Measurements from ENCODE around the gene GGPS1. TPM values are rescaled to one million over a fixed set of nuclear protein-coding genes. Genes with fewer than 3 reads are reported as not detected.
"Not testable (repeated sequence)": the region's sequence is repeated elsewhere in the genome, so short reads cannot be mapped to it uniquely, and the experiment has no call there.

GGPS1 gene
- total RNA-seq, 1 donor = 22.4 TPM

DNA sequence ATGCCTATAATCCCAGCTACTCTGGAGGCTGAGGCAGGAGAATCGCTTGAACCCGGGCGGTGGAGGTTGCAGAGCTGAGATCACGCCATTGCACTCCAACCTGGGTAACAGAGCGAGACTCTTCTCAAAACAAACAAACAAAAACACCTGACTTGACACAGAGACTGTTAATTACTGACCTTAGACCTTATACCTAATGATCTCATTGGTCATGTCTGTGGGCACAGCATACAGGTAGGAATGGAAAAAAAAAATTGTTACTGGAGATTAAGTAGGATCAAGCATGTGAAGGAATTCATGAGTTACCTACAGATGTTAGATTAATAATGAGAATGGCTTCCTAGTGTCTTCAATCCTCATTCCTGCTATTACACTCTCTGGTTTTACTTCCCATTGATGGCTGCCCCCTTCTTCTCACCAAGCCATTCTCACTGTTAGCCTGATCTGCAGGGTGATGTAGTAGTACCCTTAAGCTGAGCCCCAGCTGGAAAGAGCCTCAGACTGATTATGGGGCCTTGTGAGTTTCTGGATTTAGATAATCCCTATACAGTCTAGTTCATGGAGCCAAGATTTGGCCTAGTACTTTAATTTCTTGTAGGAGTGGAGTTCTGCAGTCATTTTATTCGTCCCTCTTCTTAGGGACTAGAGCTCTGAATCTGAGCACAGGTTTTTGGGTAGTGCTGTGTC is 47.7 kb downstream of the GGPS1 start:
- DNase-seq (ENCODE audit: insufficient read length, low spot score, missing footprints) = no peak
- H3K79me2 ChIP-seq (ENCODE audit: insufficient read depth, low read length) = peaks cover 86% of the 10 kb centered on the region

DNA sequence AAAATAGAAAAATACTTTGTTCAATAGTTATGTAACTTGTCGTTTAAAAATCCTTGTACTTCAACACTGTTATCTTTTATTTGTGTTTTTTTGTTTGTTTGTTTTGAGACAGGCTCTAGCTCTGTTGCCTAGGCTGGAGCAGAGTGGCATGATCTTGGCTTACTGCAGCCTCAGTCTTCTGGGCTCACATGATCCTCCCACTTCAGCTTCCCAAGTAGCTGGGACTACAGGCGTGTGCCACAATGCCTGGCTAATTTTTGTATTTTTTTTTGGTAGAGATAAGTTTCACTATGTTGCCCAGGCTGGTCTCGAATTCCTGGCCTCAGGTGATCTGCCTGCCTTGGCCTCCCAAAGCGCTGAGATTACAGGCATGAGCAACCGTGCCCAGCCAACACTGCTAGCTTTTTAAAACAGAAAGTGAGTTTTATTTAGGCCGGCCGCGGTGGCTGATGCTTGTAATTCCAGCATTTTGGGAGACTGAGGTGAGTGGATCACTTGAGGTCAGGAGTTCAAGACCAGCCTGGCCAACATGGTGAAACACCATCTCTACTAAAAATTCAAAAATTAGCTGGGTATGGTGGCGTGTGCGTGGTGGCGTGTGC is 49.9 kb downstream of the GGPS1 start:
- not testable (repeated sequence) for H2AFZ ChIP-seq (ENCODE audit: low read length); H3K4me1 ChIP-seq (ENCODE audit: insufficient read depth, low read length); H3K4me2 ChIP-seq (ENCODE audit: insufficient read depth, low read length); H3K27ac ChIP-seq (ENCODE audit: low read depth, low read length); DNase-seq (ENCODE audit: insufficient read length, low spot score, missing footprints); H3K4me3 ChIP-seq (ENCODE audit: insufficient read depth, low read length); H3K9me3 ChIP-seq (ENCODE audit: low read depth, low read length); H4K20me1 ChIP-seq (ENCODE audit: insufficient read depth, low read length); H3K27me3 ChIP-seq (ENCODE audit: insufficient read depth, low read length)
- Histone ChIP-seq H3K79me2 (ENCODE audit: insufficient read depth, low read length) (peaks cover 70% of the 10 kb centered on the region), H3K36me3 (ENCODE audit: insufficient read depth, low read length) (peaks cover 27% of the 10 kb centered on the region)

More for the DNA sequence above, 47.7 kb downstream of the GGPS1 start:
- Histone ChIP-seq H3K27ac (ENCODE audit: low read depth, low read length) (no peak overlapping the region), H3K4me1 (ENCODE audit: insufficient read depth, low read length) (no peaks in the 10 kb centered on the region), H3K27me3 (ENCODE audit: insufficient read depth, low read length) (no peaks in the 10 kb centered on the region), H2AFZ (ENCODE audit: low read length) (no peak overlapping the region), H3K9me3 (ENCODE audit: low read depth, low read length) (no peaks in the 10 kb centered on the region), H3K36me3 (ENCODE audit: insufficient read depth, low read length) (peaks cover 22% of the 10 kb centered on the region), H3K4me2 (ENCODE audit: insufficient read depth, low read length) (no peak overlapping the region), H4K20me1 (ENCODE audit: insufficient read depth, low read length) (peaks cover 8% of the 10 kb centered on the region), H3K4me3 (ENCODE audit: insufficient read depth, low read length) (no peak overlapping the region)
- TF ChIP-seq, protein P1, sequence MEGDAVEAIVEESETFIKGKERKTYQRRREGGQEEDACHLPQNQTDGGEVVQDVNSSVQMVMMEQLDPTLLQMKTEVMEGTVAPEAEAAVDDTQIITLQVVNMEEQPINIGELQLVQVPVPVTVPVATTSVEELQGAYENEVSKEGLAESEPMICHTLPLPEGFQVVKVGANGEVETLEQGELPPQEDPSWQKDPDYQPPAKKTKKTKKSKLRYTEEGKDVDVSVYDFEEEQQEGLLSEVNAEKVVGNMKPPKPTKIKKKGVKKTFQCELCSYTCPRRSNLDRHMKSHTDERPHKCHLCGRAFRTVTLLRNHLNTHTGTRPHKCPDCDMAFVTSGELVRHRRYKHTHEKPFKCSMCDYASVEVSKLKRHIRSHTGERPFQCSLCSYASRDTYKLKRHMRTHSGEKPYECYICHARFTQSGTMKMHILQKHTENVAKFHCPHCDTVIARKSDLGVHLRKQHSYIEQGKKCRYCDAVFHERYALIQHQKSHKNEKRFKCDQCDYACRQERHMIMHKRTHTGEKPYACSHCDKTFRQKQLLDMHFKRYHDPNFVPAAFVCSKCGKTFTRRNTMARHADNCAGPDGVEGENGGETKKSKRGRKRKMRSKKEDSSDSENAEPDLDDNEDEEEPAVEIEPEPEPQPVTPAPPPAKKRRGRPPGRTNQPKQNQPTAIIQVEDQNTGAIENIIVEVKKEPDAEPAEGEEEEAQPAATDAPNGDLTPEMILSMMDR (IDR thresholded peaks at IDR 0.05; ENCODE audit: extremely low read depth, low read depth, low read length) = no peak

DNA sequence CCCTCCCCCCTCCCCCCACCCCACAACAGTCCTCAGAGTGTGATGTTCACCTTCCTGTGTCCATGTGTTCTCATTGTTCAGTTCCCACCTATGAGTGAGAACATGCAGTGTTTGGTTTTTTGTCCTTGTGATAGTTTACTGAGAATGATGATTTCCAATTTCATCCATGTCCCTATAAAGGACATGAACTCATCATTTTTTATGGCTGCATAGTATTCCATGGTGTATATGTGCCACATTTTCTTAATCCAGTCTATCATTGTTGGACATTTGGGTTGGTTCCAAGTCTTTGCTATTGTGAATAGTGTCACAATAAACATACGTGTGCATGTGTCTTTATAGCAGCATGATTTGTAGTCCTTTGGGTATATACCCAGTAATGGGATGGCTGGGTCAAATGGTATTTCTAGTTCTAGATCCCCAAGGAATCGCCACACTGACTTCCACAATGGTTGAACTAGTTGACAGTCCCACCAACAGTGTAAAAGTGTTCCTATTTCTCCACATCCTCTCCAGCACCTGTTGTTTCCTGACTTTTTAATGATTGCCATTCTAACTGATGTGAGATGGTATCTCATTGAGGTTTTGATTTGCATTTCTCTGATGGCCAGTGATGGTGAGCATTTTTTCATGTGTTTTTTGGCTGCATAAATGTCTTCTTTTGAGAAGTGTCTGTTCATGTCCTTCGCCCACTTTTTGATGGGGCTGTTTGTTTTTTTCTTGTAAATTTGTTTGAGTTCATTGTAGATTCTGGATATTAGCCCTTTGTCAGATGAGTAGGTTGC is 53.8 kb downstream of the GGPS1 start:
- H4K20me1 ChIP-seq (ENCODE audit: insufficient read depth, low read length); H3K27me3 ChIP-seq (ENCODE audit: insufficient read depth, low read length); H3K4me2 ChIP-seq (ENCODE audit: insufficient read depth, low read length); H3K4me1 ChIP-seq (ENCODE audit: insufficient read depth, low read length); H3K27ac ChIP-seq (ENCODE audit: low read depth, low read length); H3K4me3 ChIP-seq (ENCODE audit: insufficient read depth, low read length); DNase-seq (ENCODE audit: insufficient read length, low spot score, missing footprints); H2AFZ ChIP-seq (ENCODE audit: low read length); H3K9me3 ChIP-seq (ENCODE audit: low read depth, low read length): not testable (repeated sequence)
- H3K79me2 ChIP-seq (ENCODE audit: insufficient read depth, low read length) = peaks cover 38% of the 10 kb centered on the region
- H3K36me3 ChIP-seq (ENCODE audit: insufficient read depth, low read length) = peaks cover 21% of the 10 kb centered on the region

DNA sequence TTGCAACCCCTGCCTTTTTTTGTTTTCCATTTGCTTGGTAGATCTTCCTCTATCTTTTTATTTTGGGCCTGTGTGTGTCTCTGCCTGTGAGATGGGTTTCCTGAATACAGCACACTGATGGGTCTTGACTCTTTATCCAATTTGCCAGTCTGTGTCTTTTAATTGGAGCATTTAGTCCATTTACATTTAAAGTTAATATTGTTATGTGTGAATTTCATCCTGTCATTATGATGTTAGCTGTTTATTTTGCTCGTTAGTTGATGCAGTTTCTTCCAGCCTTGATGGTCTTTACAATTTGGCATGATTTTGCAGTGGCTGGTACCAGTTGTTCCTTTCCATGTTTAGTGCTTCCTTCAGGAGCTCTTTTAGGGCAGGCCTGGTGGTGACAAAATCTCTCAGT is 57.3 kb downstream of the GGPS1 start:
- H2AFZ ChIP-seq (ENCODE audit: low read length); H3K36me3 ChIP-seq (ENCODE audit: insufficient read depth, low read length): not testable (repeated sequence)
- peaks cover 33% of the 10 kb centered on the region for H3K79me2 ChIP-seq (ENCODE audit: insufficient read depth, low read length)

DNA sequence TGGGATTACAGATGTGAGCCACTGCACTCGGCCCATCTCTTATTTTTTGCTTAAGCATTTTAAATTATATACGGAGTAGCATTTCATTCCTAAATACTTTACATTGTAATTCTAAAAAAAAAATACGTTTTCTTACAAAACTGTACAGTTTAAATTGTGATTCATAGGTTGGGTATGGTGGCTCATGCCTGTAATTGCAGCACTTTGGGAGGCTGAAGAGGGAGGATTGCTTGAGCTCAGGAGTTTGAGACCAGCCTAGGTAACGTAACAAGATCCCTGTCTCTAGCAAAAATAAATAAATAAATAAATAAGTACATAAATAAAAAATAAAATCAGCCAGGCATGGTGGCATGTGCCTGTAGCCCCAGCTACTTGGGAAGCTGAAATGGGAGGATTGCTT is 63.5 kb downstream of the GGPS1 start:
- TF ChIP-seq, protein P1 (IDR thresholded peaks at IDR 0.05; ENCODE audit: extremely low read depth, low read depth, low read length) = no peak
- Histone ChIP-seq H3K4me3 (ENCODE audit: insufficient read depth, low read length) (no peak overlapping the region), H3K9me3 (ENCODE audit: low read depth, low read length) (no peaks in the 10 kb centered on the region), H2AFZ (ENCODE audit: low read length) (no peak overlapping the region), H3K79me2 (ENCODE audit: insufficient read depth, low read length) (peaks cover 67% of the 10 kb centered on the region), H3K4me1 (ENCODE audit: insufficient read depth, low read length) (no peaks in the 10 kb centered on the region), H3K27me3 (ENCODE audit: insufficient read depth, low read length) (no peaks in the 10 kb centered on the region), H3K4me2 (ENCODE audit: insufficient read depth, low read length) (no peak overlapping the region), H3K27ac (ENCODE audit: low read depth, low read length) (no peak overlapping the region), H3K36me3 (ENCODE audit: insufficient read depth, low read length) (no peaks in the 10 kb centered on the region), H4K20me1 (ENCODE audit: insufficient read depth, low read length) (no peaks in the 10 kb centered on the region)
- DNase-seq (ENCODE audit: insufficient read length, low spot score, missing footprints) = no peak

More for the DNA sequence above, 57.3 kb downstream of the GGPS1 start:
- H3K9me3 ChIP-seq (ENCODE audit: low read depth, low read length); H3K27ac ChIP-seq (ENCODE audit: low read depth, low read length); H3K27me3 ChIP-seq (ENCODE audit: insufficient read depth, low read length); H3K4me3 ChIP-seq (ENCODE audit: insufficient read depth, low read length); H3K4me2 ChIP-seq (ENCODE audit: insufficient read depth, low read length); H3K4me1 ChIP-seq (ENCODE audit: insufficient read depth, low read length); H4K20me1 ChIP-seq (ENCODE audit: insufficient read depth, low read length); DNase-seq (ENCODE audit: insufficient read length, low spot score, missing footprints): not testable (repeated sequence)

Small RNA genes within 50 kb of the gene (small RNA-seq; reads per million reads assigned to genes)
- gene AL391994.1 = not detected

Other genes starting within 250 kb of the GGPS1 start
- gene TOMM20, start 199.7 kb upstream of the GGPS1 start, total RNA-seq = 108 and 110 TPM in 2 replicates
- gene RBM34, start 167.3 kb upstream of the GGPS1 start, total RNA-seq = 55.0 and 58.9 TPM in 2 replicates
- gene ARID4B, start 391 bp upstream of the GGPS1 start, total RNA-seq = 33.7 and 47.4 TPM in 2 replicates
- gene TBCE, start 38.9 kb downstream of the GGPS1 start, total RNA-seq = 22.8 and 26.8 TPM in 2 replicates
- gene B3GALNT2, start 175.9 kb downstream of the GGPS1 start, total RNA-seq = 28.9 and 34.7 TPM in 2 replicates

All from osteoblast (primary cell).